ENCODE results near the gene SARDH.

GRCh38 chr9:133707763-133708245 is 30.3 kb downstream of the SARDH start:
- TF ChIP-seq TAF1 (IDR thresholded peaks at IDR 0.05; ENCODE audit: borderline replicate concordance, low read depth, low read length): no peak
- no peak for TF ChIP-seq POLR2AphosphoS5 (IDR thresholded peaks at IDR 0.05; ENCODE audit: low read depth, low read length)
- TF ChIP-seq POLR2A (IDR thresholded peaks at IDR 0.05; ENCODE audit: low read depth, low read length): no peak
